Esophagus squamous epithelium (tissue), 5 donors: ENCODE data around the gene GPC5. TPM values are rescaled to one million over a fixed set of nuclear protein-coding genes. Genes with fewer than 3 reads are reported as not detected.
"Not testable (repeated sequence)": the region's sequence is repeated elsewhere in the genome, so short reads cannot be mapped to it uniquely, and the experiment has no call there.

ENCODE experiments used
- DNase-seq: peaks from one replicate; lab custom pipeline; 2025; lab: John Stamatoyannopoulos, UW
- H3K27ac ChIP-seq, 4 donors: fragments of 200-600 bp; sonication (generic); one replicate each; pipeline ENCODE4 v1.5.1; 2016 to 2019; ENCODE audit warnings: mild to moderate bottlenecking in 1 of 4
- H3K27me3 ChIP-seq, 4 donors: fragments of 200-600 bp; sonication (generic); 1 replicate in 3 of 4; 2 replicates in 1 of 4; pipeline versions ENCODE4 v1.5.1 to v1.6.0; 2017 to 2021; ENCODE audit warnings: antibody characterized with exemption in 1 of 4
- H3K36me3 ChIP-seq, 3 donors: fragments of 200-600 bp; sonication (generic); one replicate each; pipeline ENCODE4 v1.5.1; 2016 to 2019
- H3K4me1 ChIP-seq, 3 donors: fragments of 200-600 bp; sonication (generic); one replicate each; pipeline ENCODE4 v1.5.1; 2017 to 2019
- H3K4me3 ChIP-seq, 4 donors: fragments of 200-600 bp; sonication (generic); 1 replicate in 3 of 4; 2 replicates in 1 of 4; pipeline ENCODE4 v1.5.1; 2016 to 2019; ENCODE audit warnings: mild to moderate bottlenecking in 2 of 4, moderate library complexity in 1 of 4
- H3K9me3 ChIP-seq, 3 donors: fragments of 200-600 bp; sonication (generic); one replicate each; pipeline ENCODE4 v1.5.1; 2016 to 2019
- POLR2A ChIP-seq, 4 donors: fragments of 450-650 bp; IDR thresholded peaks; one replicate each; pipeline ENCODE4 v1.6.1; 2017; ENCODE audit warnings: antibody characterized with exemption in 4 of 4, mild to moderate bottlenecking in 4 of 4, moderate library complexity in 3 of 4
- WGBS, 2 donors: methylation state at CpG; one replicate each; pipeline ENCODE4 v1.1.5; 2018; 5-methylcytosine and 5-hydroxymethylcytosine counted together
- intact Hi-C: fragments of 100-400 bp; cut with DNase I; formaldehyde crosslinking; loops from one replicate; pipeline ENCODE4 v1.15.0; 2022
- total RNA-seq, 4 donors: library from RNA; depleted of rRNA; stranded (reverse); fragments of >200 nt; gene quantifications; one replicate each; pipeline ENCODE4 v1.1.0, GENCODE V29; 2016
- TF ChIP-seq, protein P1 (sequence below), 6 experiments: fragments of 450-650 bp in 4 of 6; fragments of 200-600 bp in 2 of 6; sonication (generic) in 2 of 6; IDR thresholded peaks; one replicate each; pipeline ENCODE4 v1.5.1; 2016 to 2019; ENCODE audit warnings: antibody characterized with exemption in 6 of 6, mild to moderate bottlenecking in 4 of 6, moderate library complexity in 4 of 6
- donor health status: DM: yes; HTN: yes; CAD: no.

GPC5 gene
- total RNA-seq, 4 donors from 2014 or later: not detected

DNA sequence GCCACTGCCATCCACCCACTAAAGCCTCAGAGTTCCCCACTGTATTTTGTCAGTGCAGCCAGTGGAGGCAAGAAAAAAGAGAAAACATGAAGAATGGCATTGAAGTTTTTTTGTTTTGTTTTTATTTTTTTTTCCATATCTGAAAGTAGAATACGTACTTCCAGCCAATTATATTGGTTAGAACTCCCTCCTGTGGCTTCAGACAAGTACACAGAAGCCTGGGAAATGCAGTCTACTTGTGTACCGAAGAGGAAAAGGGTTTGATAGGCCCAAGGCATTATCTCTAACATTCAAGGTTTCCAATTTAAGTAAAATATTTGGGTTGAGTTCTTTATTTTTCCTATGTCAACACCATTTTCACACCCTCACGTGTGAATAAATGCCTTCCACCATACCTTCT is 1131.9 kb downstream of the GPC5 start:
- 41 to 52% methylated on average over 3 of the region's 3 CpGs for WGBS, 2 donors

DNA sequence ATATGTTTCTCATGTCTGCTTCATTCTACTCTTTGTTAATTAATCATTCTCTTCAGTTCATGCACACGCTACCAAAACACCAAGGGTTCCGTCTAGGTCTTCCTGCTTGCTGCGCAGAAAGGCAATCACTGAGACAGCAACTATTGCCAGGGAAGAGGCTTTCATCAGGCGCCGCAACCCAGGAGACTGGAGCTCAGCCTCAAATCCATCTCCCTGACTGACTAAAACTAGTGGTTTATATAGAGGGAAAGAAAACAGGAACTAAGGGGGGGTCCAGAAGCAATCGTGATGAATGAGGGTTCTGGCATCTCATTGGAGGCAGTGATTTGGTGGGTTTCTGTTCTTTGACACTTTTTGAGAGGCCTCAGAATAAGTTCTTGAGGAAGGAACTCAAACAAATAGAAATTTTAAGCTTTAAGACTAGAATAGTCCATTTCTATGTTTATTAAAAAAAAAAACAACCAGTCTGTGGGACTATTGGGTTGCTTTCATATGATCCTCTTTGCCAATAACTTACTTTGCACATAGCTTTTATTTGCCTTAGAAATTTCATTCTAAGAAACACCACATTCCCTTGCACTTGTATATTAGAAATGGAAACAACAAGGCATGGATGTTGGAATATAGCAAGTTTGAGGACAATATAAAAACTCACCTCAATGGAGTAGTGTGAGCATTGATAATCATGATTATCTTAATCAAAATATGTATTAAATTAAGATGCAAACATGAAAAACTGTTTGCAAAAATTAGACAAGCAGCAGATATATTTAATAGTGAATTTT is 1137.0 kb downstream of the GPC5 start:
- no peaks in the 10 kb centered on the region for H3K36me3 ChIP-seq
- DNase-seq: no peak
- 70 to 87% methylated on average over 4 to 6 of the region's 6 CpGs for WGBS, 2 donors
- TF ChIP-seq, protein P1, sequence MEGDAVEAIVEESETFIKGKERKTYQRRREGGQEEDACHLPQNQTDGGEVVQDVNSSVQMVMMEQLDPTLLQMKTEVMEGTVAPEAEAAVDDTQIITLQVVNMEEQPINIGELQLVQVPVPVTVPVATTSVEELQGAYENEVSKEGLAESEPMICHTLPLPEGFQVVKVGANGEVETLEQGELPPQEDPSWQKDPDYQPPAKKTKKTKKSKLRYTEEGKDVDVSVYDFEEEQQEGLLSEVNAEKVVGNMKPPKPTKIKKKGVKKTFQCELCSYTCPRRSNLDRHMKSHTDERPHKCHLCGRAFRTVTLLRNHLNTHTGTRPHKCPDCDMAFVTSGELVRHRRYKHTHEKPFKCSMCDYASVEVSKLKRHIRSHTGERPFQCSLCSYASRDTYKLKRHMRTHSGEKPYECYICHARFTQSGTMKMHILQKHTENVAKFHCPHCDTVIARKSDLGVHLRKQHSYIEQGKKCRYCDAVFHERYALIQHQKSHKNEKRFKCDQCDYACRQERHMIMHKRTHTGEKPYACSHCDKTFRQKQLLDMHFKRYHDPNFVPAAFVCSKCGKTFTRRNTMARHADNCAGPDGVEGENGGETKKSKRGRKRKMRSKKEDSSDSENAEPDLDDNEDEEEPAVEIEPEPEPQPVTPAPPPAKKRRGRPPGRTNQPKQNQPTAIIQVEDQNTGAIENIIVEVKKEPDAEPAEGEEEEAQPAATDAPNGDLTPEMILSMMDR (IDR thresholded peaks at IDR 0.05): no peak
- no peak for TF ChIP-seq POLR2A (IDR thresholded peaks at IDR 0.05)
- no peaks in the 10 kb centered on the region for H3K4me1 ChIP-seq
- no peak overlapping the region for H3K4me3 ChIP-seq
- H3K9me3 ChIP-seq: no peaks in the 10 kb centered on the region
- no peak overlapping the region for H3K27ac ChIP-seq
- intact Hi-C loops: no loop called here
- no peaks in the 10 kb centered on the region for H3K27me3 ChIP-seq

More for the DNA sequence above, 1131.9 kb downstream of the GPC5 start:
- Histone ChIP-seq H3K4me1 (no peaks in the 10 kb centered on the region), H3K4me3 (no peak overlapping the region), H3K36me3 (no peaks in the 10 kb centered on the region), H3K9me3 (peaks cover 0 to 4% (median 0%) of the 10 kb centered on the region in 3 donors), H3K27ac (no peak overlapping the region), H3K27me3 (no peaks in the 10 kb centered on the region)
- intact Hi-C loops: no loop called here
- TF ChIP-seq, protein P1 (IDR thresholded peaks at IDR 0.05): no peak
- TF ChIP-seq POLR2A (IDR thresholded peaks at IDR 0.05): no peak
- no peak for DNase-seq

DNA sequence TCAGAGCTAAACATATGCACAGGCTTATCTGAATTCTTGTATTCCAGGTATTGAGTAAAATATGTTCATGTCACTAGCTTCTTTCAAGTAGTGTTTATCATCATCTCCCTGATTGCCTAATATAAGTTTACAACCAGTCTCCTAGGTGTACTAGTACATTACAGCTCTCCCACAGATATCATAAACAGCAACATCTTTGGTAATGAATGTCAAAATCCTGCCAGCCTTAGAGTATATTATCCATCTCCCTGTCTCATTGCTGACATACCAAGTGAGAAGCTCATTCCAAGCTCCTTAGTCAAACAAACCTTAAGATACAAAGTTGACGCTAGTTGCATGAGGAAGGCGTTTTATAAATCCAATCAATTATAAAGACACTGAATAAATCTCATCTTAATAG is 1139.0 kb downstream of the GPC5 start:
- Histone ChIP-seq H3K4me1 (no peaks in the 10 kb centered on the region), H3K36me3 (no peaks in the 10 kb centered on the region), H3K27ac (no peak overlapping the region), H3K4me3 (no peak overlapping the region), H3K27me3 (no peaks in the 10 kb centered on the region), H3K9me3 (no peaks in the 10 kb centered on the region)
- TF ChIP-seq POLR2A (IDR thresholded peaks at IDR 0.05): no peak
- TF ChIP-seq, protein P1 (IDR thresholded peaks at IDR 0.05): no peak
- 40 to 59% methylated on average over 2 of the region's 2 CpGs for WGBS, 2 donors
- intact Hi-C loops: no loop called here
- no peak for DNase-seq

DNA sequence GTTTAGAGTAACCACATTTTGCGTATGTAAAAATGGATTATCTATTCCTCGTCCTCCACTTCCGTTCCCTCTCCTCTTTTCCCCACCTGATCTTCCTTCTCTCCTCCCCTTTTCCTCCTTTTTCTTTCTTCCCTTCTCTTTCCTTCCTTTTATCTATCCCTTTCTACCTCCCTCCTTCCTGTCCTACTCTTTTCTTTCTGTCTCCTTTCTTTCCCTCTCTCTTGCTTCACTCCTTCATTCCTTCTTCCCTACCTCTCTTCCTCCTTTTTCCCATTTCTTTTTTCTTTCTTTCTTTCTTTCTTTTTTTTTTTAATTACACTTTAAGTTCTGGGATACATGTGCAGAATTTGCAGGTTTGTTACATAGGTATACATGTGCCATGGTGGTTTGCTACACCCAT is 1139.7 kb downstream of the GPC5 start:
- TF ChIP-seq, protein P1 (IDR thresholded peaks at IDR 0.05): no peak
- TF ChIP-seq POLR2A (IDR thresholded peaks at IDR 0.05): no peak
- no peaks in the 10 kb centered on the region for H3K36me3 ChIP-seq
- intact Hi-C loops: no loop called here
- no peak for DNase-seq
- H3K27me3 ChIP-seq: no peaks in the 10 kb centered on the region
- WGBS, 2 donors: 82 to 93% methylated on average over 3 of the region's 3 CpGs
- H3K4me1 ChIP-seq: no peaks in the 10 kb centered on the region
- no peaks in the 10 kb centered on the region for H3K9me3 ChIP-seq
- H3K4me3 ChIP-seq: no peak overlapping the region
- H3K27ac ChIP-seq: no peak overlapping the region

DNA sequence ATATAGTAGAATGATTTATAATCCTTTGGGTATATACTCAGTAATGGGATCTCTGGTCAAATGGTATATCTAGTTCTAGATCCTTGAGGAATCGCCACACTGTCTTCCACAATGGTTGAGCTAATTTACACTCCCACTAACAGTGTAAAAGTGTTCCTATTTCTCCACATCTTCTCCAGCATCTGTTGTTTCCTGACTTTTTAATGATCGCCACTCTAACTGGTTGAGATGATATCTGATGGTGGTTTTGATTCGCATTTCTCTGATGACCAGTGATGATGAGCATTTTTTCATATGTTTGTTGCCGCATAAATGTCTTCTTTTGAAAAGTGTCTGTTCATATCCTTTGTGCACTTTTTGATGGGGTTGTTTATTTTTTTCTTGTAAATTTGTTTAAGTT is 1140.7 kb downstream of the GPC5 start:
- H3K9me3 ChIP-seq, intact Hi-C loops, H3K4me1 ChIP-seq, H3K36me3 ChIP-seq, H3K27me3 ChIP-seq, DNase-seq, H3K4me3 ChIP-seq, H3K27ac ChIP-seq: not testable (repeated sequence)
- 91 to 93% methylated on average over 4 of the region's 4 CpGs for WGBS, 2 donors
